NCI-H2107 treated with DMSO at 0.1 percent for 48 hours (cell line): ENCODE results near the gene SPATA17.
"Not testable (repeated sequence)": the region's sequence is repeated elsewhere in the genome, so short reads cannot be mapped to it uniquely, and the experiment has no call there.

Source experiments
- DNase-seq: peaks from one replicate; lab custom pipeline; 2025; ENCODE audit not compliant: unreplicated experiment; lab: John Stamatoyannopoulos, UW

SPATA17 gene

GRCh38 chr1:217674028-217674729 is 43.0 kb downstream of the SPATA17 start:
- no peak for DNase-seq

- no peak for DNase-seq
Measured at GRCh38 chr1:217681806-217682205, 50.7 kb downstream of the SPATA17 start.

- no peak for DNase-seq
Measured at GRCh38 chr1:217687511-217687910, 56.4 kb downstream of the SPATA17 start.

GRCh38 chr1:217696140-217696539 is 65.0 kb downstream of the SPATA17 start:
- not testable (repeated sequence) for DNase-seq

GRCh38 chr1:217703326-217703725 is 72.2 kb downstream of the SPATA17 start:
- DNase-seq: no peak

GRCh38 chr1:217712925-217713597 is 81.9 kb downstream of the SPATA17 start:
- no peak for DNase-seq

GRCh38 chr1:217715681-217716080 is 84.5 kb downstream of the SPATA17 start:
- DNase-seq: no peak

GRCh38 chr1:217717959-217718358 is 86.8 kb downstream of the SPATA17 start:
- DNase-seq: no peak

- DNase-seq: no peak
Measured at GRCh38 chr1:217718873-217719272, 87.7 kb downstream of the SPATA17 start.

- no peak for DNase-seq
Measured at GRCh38 chr1:217721692-217722091, 90.5 kb downstream of the SPATA17 start.

- no peak for DNase-seq
Measured at GRCh38 chr1:217734973-217735372, 103.8 kb downstream of the SPATA17 start.

- peak; percentile 57 for DNase-seq
Measured at GRCh38 chr1:217747156-217747769, 116.1 kb downstream of the SPATA17 start.

- DNase-seq: no peak
Measured at GRCh38 chr1:217769768-217770167, 138.6 kb downstream of the SPATA17 start.

- no peak for DNase-seq
Measured at GRCh38 chr1:217770918-217771317, 139.8 kb downstream of the SPATA17 start.

GRCh38 chr1:217776693-217777092 is 145.5 kb downstream of the SPATA17 start:
- DNase-seq: no peak

GRCh38 chr1:217781056-217781455 is 149.9 kb downstream of the SPATA17 start:
- DNase-seq: no peak

GRCh38 chr1:217791091-217791490 is 159.9 kb downstream of the SPATA17 start:
- DNase-seq: no peak

GRCh38 chr1:217805792-217806191 is 174.6 kb downstream of the SPATA17 start:
- DNase-seq: no peak

- no peak for DNase-seq
Measured at GRCh38 chr1:217812175-217812574, 181.0 kb downstream of the SPATA17 start.

GRCh38 chr1:217813031-217813430 is 181.9 kb downstream of the SPATA17 start:
- no peak for DNase-seq

GRCh38 chr1:217837691-217838090 is 206.5 kb downstream of the SPATA17 start:
- DNase-seq: no peak

- no peak for DNase-seq
Measured at GRCh38 chr1:217839161-217839560, 208.0 kb downstream of the SPATA17 start.
